Osteocyte (in vitro differentiated cells): ENCODE measurements around the gene CIROP. TPM values are rescaled to one million over a fixed set of nuclear protein-coding genes. Genes with fewer than 3 reads are reported as not detected.

Experiments
- DNase-seq: peaks from one replicate; pipeline ENCODE4 v3.0.0; 2021; ENCODE audit warnings: mixed read lengths; ENCODE audit not compliant: unreplicated experiment; ENCODE audit errors: extremely low spot score
- H3K27ac Mint-ChIP-seq: one replicate; pipeline ENCODE4 v1.8.0; 2021; ENCODE audit warnings: mild to moderate bottlenecking, mixed read lengths; ENCODE audit not compliant: unreplicated experiment
- H3K27me3 Mint-ChIP-seq: one replicate; pipeline ENCODE4 v1.8.0; 2021; ENCODE audit warnings: mixed read lengths; ENCODE audit not compliant: unreplicated experiment
- H3K36me3 Mint-ChIP-seq: one replicate; pipeline ENCODE4 v1.8.0; 2021; ENCODE audit warnings: mixed read lengths; ENCODE audit not compliant: unreplicated experiment
- H3K4me1 Mint-ChIP-seq: one replicate; pipeline ENCODE4 v1.8.0; 2021; ENCODE audit warnings: mixed read lengths; ENCODE audit not compliant: unreplicated experiment
- H3K4me3 Mint-ChIP-seq: one replicate; pipeline ENCODE4 v1.8.0; 2021; ENCODE audit warnings: mild to moderate bottlenecking, moderate library complexity, mixed read lengths; ENCODE audit not compliant: unreplicated experiment
- H3K9me3 Mint-ChIP-seq: one replicate; pipeline ENCODE4 v1.8.0; 2021; ENCODE audit warnings: mixed read lengths; ENCODE audit not compliant: unreplicated experiment
- CTCF ChIP-seq: fragments of 200-600 bp; sonication (generic); IDR thresholded peaks from 2 replicates; pipeline ENCODE4 v1.5.0; 2021; ENCODE audit warnings: antibody characterized with exemption, mild to moderate bottlenecking, moderate library complexity
- total RNA-seq: library from RNA; stranded (reverse); gene quantifications from 2 replicates; pipeline ENCODE4 v1.2.1, GENCODE V29; 2021

Gene CIROP
- total RNA-seq, 1 donor from 2014 or later = not detected

- Mint-ChIP-seq H3K4me3 (no peak overlapping the region), H3K36me3 (no peaks in the 10 kb centered on the region), H3K27me3 (no peaks in the 10 kb centered on the region), H3K27ac (no peak overlapping the region), H3K9me3 (no peaks in the 10 kb centered on the region), H3K4me1 (peaks cover 24% of the 10 kb centered on the region)
- no peak for DNase-seq
- TF ChIP-seq CTCF = no peak
Measured at GRCh38 chr14:23106747-23107045, 1.9 kb upstream of the CIROP start.

DNA sequence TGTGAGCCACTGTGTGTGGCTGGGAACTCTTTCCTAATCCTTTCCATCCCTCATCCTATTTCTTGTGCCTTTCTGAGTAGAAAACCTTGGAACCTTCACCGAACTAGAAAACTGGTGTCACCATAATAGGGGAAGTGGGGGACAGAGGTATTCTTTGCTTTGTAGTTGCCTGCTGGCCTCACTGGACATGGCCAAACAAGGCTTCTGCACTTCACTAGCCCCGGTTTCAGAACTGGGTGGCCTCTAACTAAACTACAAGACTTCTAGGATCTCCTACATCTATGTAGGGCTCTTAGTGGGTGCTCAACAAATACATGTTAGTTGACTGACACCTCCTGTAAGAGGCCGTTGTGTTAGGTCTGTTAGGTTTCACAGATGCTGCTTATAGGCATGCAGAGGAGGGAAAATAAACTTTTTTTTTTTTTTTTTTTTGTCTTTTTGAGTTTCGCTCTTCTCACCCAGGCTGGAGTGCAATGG lies 597 bp upstream of the CIROP start:
- Mint-ChIP-seq H3K36me3 (peaks cover 2% of the 10 kb centered on the region), H3K4me3 (no peak overlapping the region), H3K9me3 (no peaks in the 10 kb centered on the region), H3K27me3 (no peaks in the 10 kb centered on the region), H3K27ac (peak overlapping the region; percentile 66), H3K4me1 (peaks cover 24% of the 10 kb centered on the region)
- no peak for DNase-seq
- no peak for TF ChIP-seq CTCF

DNA sequence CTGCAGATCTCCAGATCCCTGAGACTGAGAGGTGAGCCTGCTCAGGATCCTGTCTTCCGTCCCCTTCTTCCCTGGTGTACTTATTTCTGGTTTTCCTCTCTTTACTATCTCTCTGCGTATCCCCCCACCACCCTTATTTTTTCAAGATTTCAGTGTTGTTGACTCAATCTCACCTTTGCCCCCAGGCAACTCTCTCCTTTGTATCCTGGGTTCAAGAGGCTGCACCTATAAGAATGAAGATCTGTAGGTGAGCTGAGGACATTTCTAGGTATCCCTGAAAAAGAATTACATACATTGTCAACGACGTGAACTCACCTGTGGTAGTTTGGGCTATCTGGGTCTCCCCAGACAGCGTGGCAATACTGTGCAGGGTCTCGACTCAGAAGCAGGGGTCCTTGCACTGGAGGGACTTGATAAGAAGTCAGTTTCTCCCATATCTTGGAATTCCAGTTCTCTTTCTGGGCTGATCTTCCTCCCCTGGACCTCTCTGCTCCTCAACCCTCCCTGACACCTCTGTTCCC lies 659 bp downstream of the CIROP start:
- H3K27me3 Mint-ChIP-seq = no peaks in the 10 kb centered on the region
- no peak overlapping the region for H3K27ac Mint-ChIP-seq
- no peak for TF ChIP-seq CTCF
- H3K4me1 Mint-ChIP-seq = peaks cover 24% of the 10 kb centered on the region
- H3K4me3 Mint-ChIP-seq = no peak overlapping the region
- DNase-seq = no peak
- H3K36me3 Mint-ChIP-seq = peaks cover 8% of the 10 kb centered on the region
- no peaks in the 10 kb centered on the region for H3K9me3 Mint-ChIP-seq

GRCh38 chr14:23103581-23103980 lies 1.2 kb downstream of the CIROP start:
- no peak for TF ChIP-seq CTCF
- Mint-ChIP-seq H3K27ac (no peak overlapping the region), H3K9me3 (no peaks in the 10 kb centered on the region), H3K27me3 (no peaks in the 10 kb centered on the region), H3K4me1 (peaks cover 20% of the 10 kb centered on the region), H3K4me3 (no peak overlapping the region), H3K36me3 (peaks cover 13% of the 10 kb centered on the region)
- DNase-seq = no peak

- Mint-ChIP-seq H3K9me3 (no peaks in the 10 kb centered on the region), H3K4me3 (no peak overlapping the region)
- no peak for TF ChIP-seq CTCF
Measured at GRCh38 chr14:23102801-23103200, 2.0 kb downstream of the CIROP start.

More at GRCh38 chr14:23102801-23103200, 2.0 kb downstream of the CIROP start:
- DNase-seq = no peak
- peaks cover 18% of the 10 kb centered on the region for H3K36me3 Mint-ChIP-seq
- H3K27ac Mint-ChIP-seq = no peak overlapping the region
- H3K27me3 Mint-ChIP-seq = no peaks in the 10 kb centered on the region
- peaks cover 20% of the 10 kb centered on the region for H3K4me1 Mint-ChIP-seq
